H1 (cell line): Measurements from ENCODE around the gene GNAI1. TPM values are rescaled to one million over a fixed set of nuclear protein-coding genes. Genes with fewer than 3 reads are reported as not detected.

Experiments
- CTCF ChIA-PET: fragments of 300-600 bp; sonication (Branson Sonifier 250); formaldehyde crosslinking; loops from one replicate; lab custom pipeline; 2021; ENCODE audit not compliant: partially characterized antibody; lab: Charles Lee
- POLR2A ChIA-PET: fragments of 300-600 bp; sonication (Branson Sonifier 250); formaldehyde crosslinking; loops from one replicate; lab custom pipeline; 2021; ENCODE audit warnings: inconsistent platforms; ENCODE audit not compliant: partially characterized antibody; lab: Charles Lee
- DNase-seq, 2 experiments: peaks; one replicate each; pipeline versions ENCODE4 v3.0.0 to v3.0.0-alpha.2; 2010 to 2022; ENCODE audit warnings: low spot score in 2 of 2, low read depth in 1 of 2, mixed read lengths in 1 of 2
- FAIRE-seq: peaks from 2 replicates; lab custom pipeline; 2011; peaks lifted over from hg19 to GRCh38; lab: Jason Lieb, UNC
- H2AFZ ChIP-seq: 2 replicates; pipeline ENCODE4 v1.8.1; 2012; ENCODE audit warnings: low read length, inconsistent platforms
- H2AK5ac ChIP-seq: 2 replicates; pipeline ENCODE4 v1.6.1; 2013; ENCODE audit warnings: low read depth, low read length
- H2BK120ac ChIP-seq: replicated peaks from 2 replicates; pipeline ENCODE3; 2013; ENCODE audit warnings: low read depth, low read length, inconsistent platforms
- H2BK12ac ChIP-seq: 2 replicates; pipeline ENCODE4 v1.6.1; 2013; ENCODE audit warnings: low read depth, low read length
- H2BK15ac ChIP-seq: 2 replicates; pipeline ENCODE4 v1.6.1; 2013; ENCODE audit warnings: low read length
- H2BK20ac ChIP-seq: 2 replicates; pipeline ENCODE4 v1.6.1; 2013; ENCODE audit warnings: low read length
- H2BK5ac ChIP-seq: 2 replicates; pipeline ENCODE4 v1.6.1; 2013; ENCODE audit warnings: low read depth, low read length
- H3K14ac ChIP-seq: 2 replicates; pipeline ENCODE4 v1.6.1; 2013; ENCODE audit warnings: inconsistent platforms; ENCODE audit not compliant: insufficient read length
- H3K18ac ChIP-seq: 2 replicates; pipeline ENCODE4 v1.6.1; 2013; ENCODE audit warnings: low read length; ENCODE audit errors: extremely low read depth
- H3K23ac ChIP-seq: 2 replicates; pipeline ENCODE4 v1.6.1; 2013; ENCODE audit warnings: inconsistent platforms; ENCODE audit not compliant: insufficient read length
- H3K23me2 ChIP-seq: 2 replicates; pipeline ENCODE4 v1.6.1; 2013; ENCODE audit warnings: low read depth, low read length
- H3K27ac ChIP-seq: 2 replicates; pipeline ENCODE4 v1.6.1; 2011; ENCODE audit warnings: low read depth, low read length, inconsistent platforms
- H3K27me3 ChIP-seq, 4 experiments: replicated peaks in 1 of 4; 1 replicate in 1 of 4; 2 replicates in 3 of 4; pipeline versions ENCODE4 v1.6.1 to v1.8.1; 2011 to 2013; ENCODE audit warnings: low read length in 3 of 4, mild to moderate bottlenecking in 3 of 4, inconsistent platforms in 2 of 4, mixed read lengths in 2 of 4, moderate library complexity in 1 of 4; ENCODE audit not compliant: control insufficient read depth in 3 of 4, insufficient read depth in 3 of 4; ENCODE audit errors: extremely low read depth in 1 of 4
- H3K36me3 ChIP-seq, 4 experiments: 2 replicates each; pipeline versions ENCODE4 v1.6.1 to v1.8.1; 2011 to 2013; ENCODE audit warnings: mild to moderate bottlenecking in 4 of 4, low read length in 3 of 4, moderate library complexity in 2 of 4, control low read depth in 1 of 4, inconsistent platforms in 1 of 4; ENCODE audit not compliant: insufficient read depth in 4 of 4, control insufficient read depth in 2 of 4
- H3K4ac ChIP-seq: replicated peaks from 2 replicates; pipeline ENCODE3; 2013; ENCODE audit warnings: low read length, low read depth, mixed read lengths, inconsistent platforms; ENCODE audit not compliant: insufficient read length
- H3K4me1 ChIP-seq, 4 experiments: replicated peaks in 1 of 4; 1 replicate in 1 of 4; 2 replicates in 3 of 4; pipeline versions ENCODE4 v1.6.1 to v1.8.1; 2011 to 2013; ENCODE audit warnings: low read length in 3 of 4, inconsistent platforms in 2 of 4, mixed read lengths in 1 of 4; ENCODE audit not compliant: insufficient read depth in 4 of 4, control insufficient read depth in 3 of 4
- H3K4me2 ChIP-seq, 2 experiments: 2 replicates each; pipeline versions ENCODE4 v1.6.1 to v1.8.1; 2011 to 2013; ENCODE audit warnings: low read depth in 2 of 2, low read length in 2 of 2, control low read depth in 1 of 2, inconsistent platforms in 1 of 2, mild to moderate bottlenecking in 1 of 2; ENCODE audit not compliant: insufficient read depth in 1 of 2
- H3K4me3 ChIP-seq, 4 experiments: fragments of 200-600, 300-600 bp in 1 of 4; sonication (generic), shearing (Covaris generic), sonication (Bioruptor Twin) in 1 of 4; 2 replicates each; pipeline versions ENCODE4 v1.5.1 to v1.8.1; 2011 to 2016; ENCODE audit warnings: low read length in 4 of 4, low read depth in 3 of 4, control low read depth in 2 of 4, inconsistent platforms in 2 of 4, mild to moderate bottlenecking in 2 of 4, mixed read lengths in 1 of 4, moderate library complexity in 1 of 4; ENCODE audit not compliant: insufficient read depth in 2 of 4; ENCODE audit errors: extremely low read depth in 1 of 4
- H3K56ac ChIP-seq: replicated peaks from 2 replicates; pipeline ENCODE3; 2013; ENCODE audit warnings: low read depth, mild to moderate bottlenecking, mixed read lengths, low read length, inconsistent platforms; ENCODE audit not compliant: insufficient read length
- H3K79me1 ChIP-seq: 2 replicates; pipeline ENCODE4 v1.6.1; 2013; ENCODE audit warnings: low read depth, low read length, control low read depth
- H3K79me2 ChIP-seq, 2 experiments: 2 replicates each; pipeline versions ENCODE4 v1.6.1 to v1.8.1; 2012 to 2013; ENCODE audit warnings: low read length in 2 of 2, mild to moderate bottlenecking in 2 of 2, inconsistent platforms in 1 of 2; ENCODE audit not compliant: insufficient read depth in 2 of 2, control insufficient read depth in 1 of 2
- H3K9ac ChIP-seq, 4 experiments: replicated peaks in 1 of 4; 1 replicate in 1 of 4; 2 replicates in 3 of 4; pipeline versions ENCODE4 v1.6.1 to v1.8.1; 2011 to 2013; ENCODE audit warnings: low read depth in 3 of 4, low read length in 3 of 4, control low read depth in 2 of 4, mild to moderate bottlenecking in 2 of 4, moderate library complexity in 2 of 4, inconsistent platforms in 1 of 4; ENCODE audit errors: extremely low read depth in 1 of 4
- H3K9me3 ChIP-seq, 2 experiments: 2 replicates each; pipeline versions ENCODE4 v1.6.1 to v1.8.1; 2012 to 2013; ENCODE audit warnings: mild to moderate bottlenecking in 2 of 2, moderate library complexity in 2 of 2, control low read depth in 1 of 2, inconsistent platforms in 1 of 2, low read depth in 1 of 2, low read length in 1 of 2, mixed read lengths in 1 of 2; ENCODE audit not compliant: insufficient read depth in 2 of 2
- H4K20me1 ChIP-seq, 2 experiments: replicated peaks in 1 of 2; 2 replicates each; pipeline versions ENCODE3 to v1.8.1; 2011 to 2013; ENCODE audit warnings: inconsistent platforms in 2 of 2, low read length in 2 of 2, mild to moderate bottlenecking in 1 of 2; ENCODE audit not compliant: insufficient read depth in 2 of 2, control insufficient read depth in 1 of 2
- H4K5ac ChIP-seq: 2 replicates; pipeline ENCODE4 v1.6.1; 2013; ENCODE audit warnings: low read length, low read depth, mixed read lengths, inconsistent platforms; ENCODE audit not compliant: insufficient read length
- H4K8ac ChIP-seq: 2 replicates; pipeline ENCODE4 v1.8.0; 2013; ENCODE audit warnings: mild to moderate bottlenecking, moderate library complexity, low read length, inconsistent platforms; ENCODE audit not compliant: insufficient read depth; ENCODE audit errors: extremely low read depth
- H4K91ac ChIP-seq: replicated peaks from 2 replicates; pipeline ENCODE3; 2013; ENCODE audit warnings: low read length, mixed read lengths, inconsistent platforms; ENCODE audit not compliant: insufficient read length
- BACH1 ChIP-seq: IDR thresholded peaks from 2 replicates; pipeline ENCODE4 v1.6.1; 2012; ENCODE audit warnings: low read length, improper control_type of control experiment
- BCL11A ChIP-seq, 2 experiments: IDR thresholded peaks; one replicate each; pipeline ENCODE4 v1.6.1; 2011; ENCODE audit warnings: low read depth in 2 of 2, low read length in 2 of 2, mild to moderate bottlenecking in 2 of 2
- CEBPB ChIP-seq: IDR thresholded peaks from 2 replicates; pipeline ENCODE4 v1.6.1; 2012; ENCODE audit warnings: low read depth, low read length
- EGR1 ChIP-seq: IDR thresholded peaks from 2 replicates; pipeline ENCODE4 v1.6.1; 2011; ENCODE audit warnings: low read depth, low read length, borderline replicate concordance
- EZH2 ChIP-seq: fragments of 200-600 bp; sonication (generic); IDR thresholded peaks from 2 replicates; pipeline ENCODE4 v1.7.1; 2012; ENCODE audit warnings: low read depth, mild to moderate bottlenecking, moderate library complexity, low read length, inconsistent platforms; ENCODE audit not compliant: severe bottlenecking
- JUND ChIP-seq: IDR thresholded peaks from 2 replicates; pipeline ENCODE4 v1.6.1; 2011; ENCODE audit warnings: mild to moderate bottlenecking, improper control_type of control experiment, low read length
- KDM5A ChIP-seq: fragments of 200-600 bp; IDR thresholded peaks from 2 replicates; pipeline ENCODE4 v1.7.1; 2012; ENCODE audit warnings: mild to moderate bottlenecking, low read length, inconsistent platforms, mixed read lengths
- MAFK ChIP-seq: IDR thresholded peaks from 2 replicates; pipeline ENCODE4 v1.6.1; 2012; ENCODE audit warnings: low read depth, mild to moderate bottlenecking, improper control_type of control experiment, low read length
- RAD21 ChIP-seq, 2 experiments: IDR thresholded peaks in 1 of 2; conservative IDR thresholded peaks in 1 of 2; 2 replicates each; pipeline ENCODE4 v1.6.1; 2011; ENCODE audit warnings: low read depth in 2 of 2, low read length in 2 of 2, improper control_type of control experiment in 1 of 2, inconsistent platforms in 1 of 2, mild to moderate bottlenecking in 1 of 2, moderate library complexity in 1 of 2
- TBP ChIP-seq: IDR thresholded peaks from 2 replicates; pipeline ENCODE4 v1.6.1; 2011; ENCODE audit warnings: low read depth, low read length, improper control_type of control experiment
- YY1 ChIP-seq: IDR thresholded peaks from 2 replicates; pipeline ENCODE4 v1.6.1; 2011; ENCODE audit warnings: low read depth, mild to moderate bottlenecking, low read length
- WGBS, 2 experiments: shearing (Covaris generic) in 1 of 2; methylation state at CpG; one replicate each; pipeline versions ENCODE4 v1.1.6 to v1.1.7; 2013 to 2015; ENCODE audit warnings: low lambda C conversion rate in 2 of 2, mixed read lengths in 2 of 2, inconsistent platforms in 1 of 2, low coverage in 1 of 2, missing lambda C conversion rate in 1 of 2; ENCODE audit not compliant: insufficient replicate concordance in 2 of 2, insufficient coverage in 1 of 2, insufficient read length in 1 of 2; ENCODE audit errors: extremely low coverage in 1 of 2, missing lambda C conversion rate in 1 of 2; 5-methylcytosine and 5-hydroxymethylcytosine counted together
- polyA plus RNA-seq, 7 experiments: library from polyadenylated mRNA; depleted of rRNA in 3 of 7; stranded (reverse) in 5 of 7; unstranded in 2 of 7; fragments of >200 nt in 5 of 7; fragments of 200-250 nt in 2 of 7; gene quantifications; 1 replicate in 5 of 7; 2 replicates in 1 of 7; 4 replicates in 1 of 7; pipeline versions ENCODE4 v1.2.1 to v1.2.3, GENCODE V29; 2011 to 2013; ENCODE audit warnings: missing spikeins in 2 of 7, mixed read lengths in 2 of 7
- total RNA-seq: library from RNA; stranded (reverse); fragmentation: NEBNext Ultra II Directional; extraction: Animal tissue kit (Norgen Biotek cat#: 25700); gene quantifications from 2 replicates; pipeline ENCODE4 v1.2.1, GENCODE V29; 2021
- TF ChIP-seq, protein P1 (sequence below): IDR thresholded peaks from 2 replicates; pipeline ENCODE4 v1.6.1; 2012; ENCODE audit warnings: low read length, inconsistent platforms
- TF ChIP-seq, protein P2 (sequence below): IDR thresholded peaks from 2 replicates; pipeline ENCODE4 v1.6.1; 2011; ENCODE audit warnings: low read depth, mild to moderate bottlenecking, low read length; ENCODE audit not compliant: insufficient read depth

Gene GNAI1
- total and polyA plus RNA-seq, 2 of the 8 experiments (the other 6 are each of a cell fraction or from before 2014, with no cell fraction given) = 8.0 to 29.5 TPM

DNA sequence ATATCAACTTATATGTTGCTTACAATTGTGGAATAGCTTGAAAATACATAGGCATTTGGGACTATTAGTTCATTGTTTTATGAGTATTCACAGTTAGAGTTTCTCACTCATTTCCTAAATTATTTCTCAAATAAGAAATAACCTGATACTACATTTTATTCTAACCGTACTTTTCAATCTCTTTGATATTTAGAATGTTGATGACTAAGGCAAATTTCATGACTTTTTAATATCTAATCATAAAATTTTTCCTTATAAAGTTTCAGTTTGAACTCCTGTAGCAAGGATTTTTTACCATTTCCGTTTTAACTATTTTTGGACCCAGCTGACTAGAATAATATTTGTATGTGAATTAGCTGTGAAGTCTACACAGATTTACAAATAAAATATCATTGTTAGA lies 41.3 kb upstream of the GNAI1 start:
- Histone ChIP-seq H3K4me2 (no peak overlapping the region), H2AK5ac (no peak overlapping the region), H3K56ac (no peak overlapping the region), H4K91ac (no peak overlapping the region), H3K4ac (no peak overlapping the region), H2BK15ac (no peak overlapping the region), H2AFZ (no peak overlapping the region), H3K27me3 (no peaks in the 10 kb centered on the region), H3K4me1 (no peaks in the 10 kb centered on the region), H3K9ac (no peak overlapping the region), H3K79me2 (no peaks in the 10 kb centered on the region), H3K4me3 (no peak overlapping the region), H2BK5ac (no peak overlapping the region), H3K79me1 (no peaks in the 10 kb centered on the region), H2BK12ac (no peak overlapping the region), H4K20me1 (no peaks in the 10 kb centered on the region), H3K23me2 (no peaks in the 10 kb centered on the region), H2BK20ac (no peak overlapping the region), H3K18ac (no peak overlapping the region), H3K23ac (no peak overlapping the region), H3K9me3 (no peaks in the 10 kb centered on the region), H4K8ac (no peak overlapping the region), H3K14ac (no peak overlapping the region), H2BK120ac (no peak overlapping the region), H4K5ac (no peak overlapping the region), H3K27ac (no peak overlapping the region), H3K36me3 (no peaks in the 10 kb centered on the region)
- ChIA-PET CTCF (interaction anchor here (0.8 to 1.3 kb wide), 2 partner anchors 34 to 364 kb away, joined by 4 read pairs; no protein-coding TSS in a partner anchor), POLR2A (no interaction called here)
- DNase-seq (no peak), FAIRE-seq (no peak)
- WGBS, 2 experiments = 91 to 100% methylated on average over 1 to 2 of the region's 2 CpGs
- TF ChIP-seq, protein P1, sequence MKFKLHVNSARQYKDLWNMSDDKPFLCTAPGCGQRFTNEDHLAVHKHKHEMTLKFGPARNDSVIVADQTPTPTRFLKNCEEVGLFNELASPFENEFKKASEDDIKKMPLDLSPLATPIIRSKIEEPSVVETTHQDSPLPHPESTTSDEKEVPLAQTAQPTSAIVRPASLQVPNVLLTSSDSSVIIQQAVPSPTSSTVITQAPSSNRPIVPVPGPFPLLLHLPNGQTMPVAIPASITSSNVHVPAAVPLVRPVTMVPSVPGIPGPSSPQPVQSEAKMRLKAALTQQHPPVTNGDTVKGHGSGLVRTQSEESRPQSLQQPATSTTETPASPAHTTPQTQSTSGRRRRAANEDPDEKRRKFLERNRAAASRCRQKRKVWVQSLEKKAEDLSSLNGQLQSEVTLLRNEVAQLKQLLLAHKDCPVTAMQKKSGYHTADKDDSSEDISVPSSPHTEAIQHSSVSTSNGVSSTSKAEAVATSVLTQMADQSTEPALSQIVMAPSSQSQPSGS = no peak
- TF ChIP-seq TBP (no peak), BACH1 (no peak), BCL11A (IDR thresholded peaks at IDR 0.05; ENCODE audit: low read depth in 2 of 2, low read length in 2 of 2) (no peak), MAFK (no peak), CEBPB (no peak), KDM5A (no peak), EGR1 (no peak), YY1 (no peak), EZH2 (no peak), JUND (no peak), RAD21 (IDR thresholded peaks at IDR 0.05 in 1 of 2, conservative IDR thresholded peaks at IDR 0.05 in 1 of 2; ENCODE audit: low read depth in 2 of 2, low read length in 2 of 2) (no peak)
- TF ChIP-seq, protein P2, sequence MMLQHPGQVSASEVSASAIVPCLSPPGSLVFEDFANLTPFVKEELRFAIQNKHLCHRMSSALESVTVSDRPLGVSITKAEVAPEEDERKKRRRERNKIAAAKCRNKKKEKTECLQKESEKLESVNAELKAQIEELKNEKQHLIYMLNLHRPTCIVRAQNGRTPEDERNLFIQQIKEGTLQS = no peak
